ENCODE measurements around the gene MBD6. TPM values are rescaled to one million over a fixed set of nuclear protein-coding genes. Genes with fewer than 3 reads are reported as not detected.
A peak's percentile ranks its signal among the peaks of the same experiment; 100 is the strongest.

MBD6 gene
- total and polyA plus RNA-seq, 2 of the 13 experiments (the other 11 are each of a cell fraction or from before 2014, with no cell fraction given) = 4.1 to 5.9 TPM

GRCh38 chr12:57487597-57488401, 34.8 kb upstream of the MBD6 start, which contains the start of gene MARS1 (continued):
- TF ChIP-seq, protein P1, sequence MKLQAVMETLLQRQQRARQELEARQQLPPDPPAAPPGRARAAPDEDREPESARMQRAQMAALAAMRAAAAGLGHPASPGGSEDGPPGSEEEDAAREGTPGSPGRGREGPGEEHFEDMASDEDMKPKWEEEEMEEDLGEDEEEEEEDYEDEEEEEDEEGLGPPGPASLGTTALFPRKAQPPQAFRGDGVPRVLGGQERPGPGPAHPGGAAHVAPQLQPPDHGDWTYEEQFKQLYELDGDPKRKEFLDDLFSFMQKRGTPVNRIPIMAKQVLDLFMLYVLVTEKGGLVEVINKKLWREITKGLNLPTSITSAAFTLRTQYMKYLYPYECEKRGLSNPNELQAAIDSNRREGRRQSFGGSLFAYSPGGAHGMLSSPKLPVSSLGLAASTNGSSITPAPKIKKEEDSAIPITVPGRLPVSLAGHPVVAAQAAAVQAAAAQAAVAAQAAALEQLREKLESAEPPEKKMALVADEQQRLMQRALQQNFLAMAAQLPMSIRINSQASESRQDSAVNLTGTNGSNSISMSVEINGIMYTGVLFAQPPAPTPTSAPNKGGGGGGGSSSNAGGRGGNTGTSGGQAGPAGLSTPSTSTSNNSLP (IDR thresholded peaks at IDR 0.05; ENCODE audit: low read depth, low read length) = peak; percentile 42; the same call in 1 of the 2 replicates
- peak; percentile 68; the same call in 1 of the 2 replicates for TF ChIP-seq KDM2A (CRISPR knock-in tag; IDR thresholded peaks at IDR 0.05; ENCODE audit: borderline replicate concordance, low read depth)
- no peak for TF ChIP-seq ZNF570 (CRISPR knock-in tag; IDR thresholded peaks at IDR 0.05; ENCODE audit: borderline replicate concordance)
- TF ChIP-seq KDM4B (CRISPR knock-in tag; IDR thresholded peaks at IDR 0.05) = no peak
- no peak for TF ChIP-seq GMEB2 (CRISPR knock-in tag; IDR thresholded peaks at IDR 0.05; ENCODE audit: low read depth)
- no peak for TF ChIP-seq HNRNPL (IDR thresholded peaks at IDR 0.05; ENCODE audit: low read depth, low read length)
- no peak for TF ChIP-seq PCBP2 (optimal IDR thresholded peaks at IDR 0.05; ENCODE audit: low read depth, low read length, poor library complexity, severe bottlenecking)
- TF ChIP-seq ZNF607 (CRISPR knock-in tag; IDR thresholded peaks at IDR 0.05; ENCODE audit: borderline replicate concordance) = 0 out of 2 replicates have a peak, but pooled peaks have one; percentile 19
- TF ChIP-seq ZNF432 (CRISPR knock-in tag; IDR thresholded peaks at IDR 0.05; ENCODE audit: borderline replicate concordance) = no peak
- no peak for TF ChIP-seq MAFK (conservative IDR thresholded peaks at IDR 0.05 in 1 of 2, IDR thresholded peaks at IDR 0.05 in 1 of 2; ENCODE audit: low read length in 2 of 2)
- TF ChIP-seq MIXL1 (CRISPR knock-in tag; IDR thresholded peaks at IDR 0.05) = no peak; the same call in 1 of the 2 replicates
- no peak for TF ChIP-seq ZBTB1 (CRISPR knock-in tag; IDR thresholded peaks at IDR 0.05; ENCODE audit: borderline replicate concordance)
- TF ChIP-seq ZNF674 (CRISPR knock-in tag; IDR thresholded peaks at IDR 0.05; ENCODE audit: low read depth) = no peak
- TF ChIP-seq TBL1XR1 (IDR thresholded peaks at IDR 0.05; ENCODE audit: borderline replicate concordance, low read length, partially characterized antibody) = no peak
- peak; percentile 44 for TF ChIP-seq ZEB1 (IDR thresholded peaks at IDR 0.05; ENCODE audit: insufficient replicate concordance, low read depth)
- no peak for TF ChIP-seq XBP1 (CRISPR knock-in tag; IDR thresholded peaks at IDR 0.05)
- no peak for TF ChIP-seq SSRP1 (CRISPR knock-in tag; IDR thresholded peaks at IDR 0.05)
- TF ChIP-seq IRF2 (CRISPR knock-in tag; IDR thresholded peaks at IDR 0.05) = peak; percentile 81
- peak; percentile 55; the same call in 1 of the 2 replicates for TF ChIP-seq TRAFD1 (CRISPR knock-in tag; IDR thresholded peaks at IDR 0.05; ENCODE audit: borderline replicate concordance)
- TF ChIP-seq TGIF2 (CRISPR knock-in tag; IDR thresholded peaks at IDR 0.05) = 0 out of 2 replicates have a peak, but pooled peaks have one; percentile 21
- no peak for TF ChIP-seq ZNF724P (CRISPR knock-in tag; IDR thresholded peaks at IDR 0.05; ENCODE audit: borderline replicate concordance)
- no peak for TF ChIP-seq ZNF879 (CRISPR knock-in tag; IDR thresholded peaks at IDR 0.05)
- peak; percentile 19 for TF ChIP-seq PHF5A (CRISPR knock-in tag; IDR thresholded peaks at IDR 0.05; ENCODE audit: low read depth, unreplicated experiment)
- 0 out of 2 replicates have a peak, but pooled peaks have one; percentile 36 for TF ChIP-seq SMAD1 (CRISPR knock-in tag; IDR thresholded peaks at IDR 0.05; ENCODE audit: borderline replicate concordance, low read depth)
- TF ChIP-seq ZNF326 (CRISPR knock-in tag; IDR thresholded peaks at IDR 0.05; ENCODE audit: borderline replicate concordance) = no peak
- TF ChIP-seq NR3C1 (CRISPR knock-in tag; IDR thresholded peaks at IDR 0.05) = no peak
- peak; percentile 87 for TF ChIP-seq POLR2AphosphoS5 (IDR thresholded peaks at IDR 0.05; ENCODE audit: low read depth, low read length)

All from HepG2 (cell line).